GM19455 (cell line): ENCODE measurements around the gene CMSS1.

Experiments used
- ATAC-seq: cut with Tn5 transposase; IDR thresholded peaks from one replicate; pipeline ENCODE4 v1.9.1; 2021; ENCODE audit not compliant: unreplicated experiment

CMSS1 gene

DNA sequence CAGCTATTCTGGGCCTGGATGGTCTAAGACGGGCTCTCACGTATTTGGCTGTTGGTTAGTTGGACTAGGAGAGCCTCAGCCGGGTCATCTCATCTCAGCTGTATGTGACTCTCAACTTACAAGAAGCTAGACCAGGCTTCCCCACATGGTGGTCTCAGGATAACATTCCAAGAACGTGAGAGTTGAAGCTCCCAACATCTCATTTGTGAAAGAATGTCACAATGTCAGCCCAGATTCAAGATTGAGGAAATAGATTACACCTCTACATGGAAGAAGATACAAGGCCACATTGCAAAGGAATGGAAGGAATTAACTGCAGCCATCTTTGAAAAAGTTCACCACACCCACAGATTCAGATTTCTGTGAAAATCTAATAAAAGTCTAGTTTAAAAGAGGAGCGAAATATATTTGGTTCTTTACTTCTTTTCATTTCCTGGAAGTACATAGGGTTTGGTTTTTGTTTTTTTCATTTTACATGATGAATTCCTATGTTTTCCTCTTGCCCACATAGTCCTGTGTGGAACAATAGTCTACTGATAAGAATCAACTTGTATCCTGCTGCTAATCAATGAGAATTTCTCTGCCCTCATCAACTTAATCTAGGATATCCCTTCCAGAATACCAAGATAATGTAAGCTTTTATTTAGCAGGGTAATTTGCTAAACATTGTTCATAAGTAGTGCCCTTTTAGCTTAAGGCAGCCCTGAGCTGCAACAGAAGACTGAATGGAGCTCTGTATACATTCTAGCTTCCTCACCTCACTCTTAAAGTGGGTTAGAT is 116.5 kb downstream of the CMSS1 start:
- ATAC-seq: no peak

DNA sequence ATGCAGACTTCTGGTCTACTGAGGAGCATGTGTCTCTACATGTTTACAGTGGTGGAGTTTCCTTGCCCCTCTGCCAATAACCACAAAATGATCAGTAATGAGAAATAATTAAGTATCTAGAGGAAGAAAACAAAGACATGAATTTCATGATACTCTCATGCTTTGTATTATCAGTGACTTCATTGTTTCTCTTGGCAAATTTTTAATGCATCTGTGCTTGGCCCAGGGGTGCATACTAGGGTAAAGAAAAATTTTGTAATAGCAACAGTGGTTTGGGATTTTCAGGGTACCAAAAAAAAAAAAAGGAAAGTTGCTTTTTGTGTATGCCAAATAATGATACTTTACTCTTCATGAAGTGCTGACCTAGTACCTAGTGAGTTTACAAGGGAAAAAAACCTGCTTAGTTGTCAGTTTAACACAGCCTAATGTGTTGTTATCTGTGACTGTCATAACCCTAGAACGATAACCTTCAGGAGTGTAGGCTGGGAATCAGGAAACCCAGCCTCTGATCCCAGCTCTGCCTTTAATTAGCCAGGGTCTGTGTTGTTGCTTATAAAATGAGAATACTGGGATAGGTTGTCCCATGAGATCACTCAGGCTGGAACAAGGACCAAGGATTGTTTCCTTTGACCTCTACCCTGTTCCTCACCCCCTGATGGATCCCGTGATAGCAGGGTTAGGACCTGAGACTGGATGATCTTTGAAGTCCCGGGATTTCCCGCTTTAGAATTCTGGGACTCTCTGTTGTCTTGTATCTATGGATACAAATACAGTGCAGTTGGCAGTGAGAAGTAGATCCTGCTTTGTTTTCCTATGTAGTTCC is 117.5 kb downstream of the CMSS1 start:
- no peak for ATAC-seq

DNA sequence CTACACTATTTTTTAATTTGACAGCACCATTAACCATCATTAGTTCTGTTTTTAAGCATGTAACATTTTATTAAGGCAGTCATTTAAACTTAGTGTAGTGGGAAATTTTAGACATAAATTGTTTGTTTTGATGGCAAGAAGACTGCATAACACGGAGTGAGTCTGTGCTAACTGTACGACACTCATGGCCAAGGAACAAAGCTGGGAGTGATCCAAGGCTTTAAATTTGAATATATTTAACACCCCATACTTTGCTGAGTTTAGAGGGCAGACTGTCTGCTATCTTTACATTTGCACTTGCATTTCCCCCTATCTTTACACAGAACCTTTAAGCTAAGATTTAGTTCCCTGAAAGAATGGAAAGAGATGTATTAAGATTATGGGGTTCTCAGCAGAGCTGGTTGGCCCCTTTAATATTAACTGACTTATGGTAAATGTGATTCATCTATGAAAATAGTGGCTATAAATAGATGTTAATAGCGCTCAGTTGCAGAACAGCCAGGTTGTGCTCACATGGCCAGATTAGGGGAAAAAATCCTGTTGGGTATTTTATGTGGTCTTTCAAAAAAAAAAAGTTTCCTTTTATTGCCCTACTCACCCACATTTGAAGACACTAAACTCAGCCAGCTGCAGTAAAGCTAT is 120.7 kb downstream of the CMSS1 start:
- no peak for ATAC-seq

DNA sequence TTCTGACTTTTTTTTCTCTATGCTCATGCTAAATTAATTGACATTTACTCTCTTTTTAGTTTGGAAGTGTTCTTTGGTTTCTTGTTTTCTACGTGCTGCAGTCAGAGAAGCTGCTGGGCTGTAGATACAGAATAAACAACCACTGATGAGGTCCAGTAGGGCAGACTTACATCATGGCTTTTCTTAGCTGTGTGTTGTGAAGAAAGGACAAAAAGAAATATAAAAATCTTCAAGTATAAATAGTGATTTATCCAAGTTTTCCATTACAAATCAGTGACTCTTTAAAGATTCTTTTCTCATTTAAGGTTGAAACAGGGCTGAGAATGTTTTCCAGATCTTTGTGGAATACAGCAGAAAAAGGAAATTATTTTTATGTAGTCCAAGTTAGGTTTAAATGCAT is 122.2 kb downstream of the CMSS1 start:
- ATAC-seq: no peak

- ATAC-seq: no peak
These were observed 122.7 kb downstream of the CMSS1 start for GRCh38 chr3:99940350-99940749.

- ATAC-seq: no peak
These were observed 123.5 kb downstream of the CMSS1 start for GRCh38 chr3:99941211-99941610.

- no peak for ATAC-seq
These were observed 126.5 kb downstream of the CMSS1 start for GRCh38 chr3:99943931-99944761.

- no peak for ATAC-seq
These were observed 127.8 kb downstream of the CMSS1 start for GRCh38 chr3:99945328-99945995.

DNA sequence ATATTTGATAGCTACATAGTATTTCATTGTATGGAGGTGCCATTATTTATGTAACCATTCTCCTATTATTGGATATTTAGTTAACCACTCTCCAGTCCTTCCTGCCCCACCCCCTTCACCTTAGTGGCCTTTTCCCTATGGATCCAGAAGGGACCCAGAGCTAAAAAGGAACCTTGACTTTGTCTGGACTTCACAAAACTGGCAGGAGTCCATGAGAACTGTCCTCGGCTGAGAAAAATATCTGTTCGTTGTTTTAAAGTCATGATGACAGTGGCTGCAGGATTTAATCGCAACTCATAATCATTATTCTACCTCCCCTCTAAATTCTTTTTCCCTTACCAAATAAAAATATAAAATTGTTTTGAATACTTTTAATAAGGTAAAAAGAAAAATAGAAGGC is 129.7 kb downstream of the CMSS1 start:
- ATAC-seq: no peak

GRCh38 chr3:99948467-99949089 is 130.9 kb downstream of the CMSS1 start:
- ATAC-seq: no peak

DNA sequence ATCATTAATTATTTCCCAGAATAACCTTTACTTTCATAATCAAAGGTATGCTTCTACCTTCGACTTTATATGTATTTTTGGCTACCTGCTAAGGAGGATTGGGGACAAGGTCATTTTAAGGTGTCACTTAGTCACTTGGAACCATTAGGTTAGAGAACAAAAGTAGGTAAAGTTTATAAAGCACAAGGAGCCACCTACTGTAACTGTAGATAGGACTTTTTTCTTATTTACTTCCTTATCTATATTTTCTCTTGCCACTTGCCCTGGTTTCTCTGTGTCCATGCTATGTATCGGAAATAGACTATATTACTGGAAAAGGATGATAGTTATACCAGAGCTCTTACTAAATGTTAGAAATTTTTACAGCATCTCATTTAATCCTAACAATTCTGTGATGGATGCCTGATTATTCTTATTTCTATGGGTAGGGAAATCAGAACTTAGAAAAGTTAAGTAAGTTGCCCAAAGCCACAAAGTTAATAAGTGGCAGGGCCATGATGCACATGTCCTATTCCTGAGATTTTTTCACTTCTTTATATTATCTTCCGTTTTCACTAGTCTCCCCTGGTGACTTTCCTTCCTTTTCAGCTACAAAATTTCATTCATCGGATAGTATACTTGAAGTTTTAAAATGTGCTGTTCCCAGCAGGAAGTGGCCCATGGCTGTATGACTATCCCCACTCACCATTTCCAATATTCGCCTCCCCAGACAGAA is 132.5 kb downstream of the CMSS1 start:
- no peak for ATAC-seq

DNA sequence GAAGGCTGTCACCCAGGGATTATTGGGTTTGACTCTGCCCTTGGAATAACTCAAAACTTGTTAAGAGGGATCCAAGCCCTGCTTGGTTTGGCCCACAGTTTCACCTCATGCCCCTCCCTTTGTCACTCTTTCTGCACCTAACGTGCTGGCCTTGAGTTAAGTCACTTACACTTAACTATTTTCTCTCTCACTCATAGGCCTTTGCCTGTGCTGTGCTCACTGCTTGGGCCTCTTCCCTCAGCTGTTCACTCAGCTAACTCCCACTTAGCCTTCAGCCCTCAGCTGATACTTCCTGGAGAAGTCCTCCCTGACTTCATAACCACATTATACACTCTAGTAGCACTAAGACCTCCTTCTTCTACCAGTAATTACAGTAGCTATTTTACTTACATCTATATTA is 133.3 kb downstream of the CMSS1 start:
- no peak for ATAC-seq

GRCh38 chr3:99951701-99952100 is 134.0 kb downstream of the CMSS1 start:
- no peak for ATAC-seq

DNA sequence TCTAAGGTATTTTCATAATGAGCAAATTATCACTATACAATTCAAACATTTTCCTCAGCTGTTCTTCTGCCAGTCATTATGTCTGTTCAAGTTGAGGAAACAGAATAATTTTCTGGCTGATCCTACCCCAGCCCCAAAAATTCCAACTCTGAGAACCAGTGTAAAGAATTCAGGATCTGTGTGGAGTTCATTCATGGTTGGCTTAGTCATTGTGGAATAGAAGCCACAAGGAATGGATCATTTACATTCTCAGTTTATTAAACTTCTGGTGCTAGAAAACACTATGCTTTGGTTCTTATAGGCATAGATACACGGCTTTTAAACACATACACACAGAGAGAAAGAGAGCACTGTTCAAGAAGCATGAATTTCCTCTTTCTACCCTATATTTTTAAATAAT is 134.6 kb downstream of the CMSS1 start:
- ATAC-seq: no peak

DNA sequence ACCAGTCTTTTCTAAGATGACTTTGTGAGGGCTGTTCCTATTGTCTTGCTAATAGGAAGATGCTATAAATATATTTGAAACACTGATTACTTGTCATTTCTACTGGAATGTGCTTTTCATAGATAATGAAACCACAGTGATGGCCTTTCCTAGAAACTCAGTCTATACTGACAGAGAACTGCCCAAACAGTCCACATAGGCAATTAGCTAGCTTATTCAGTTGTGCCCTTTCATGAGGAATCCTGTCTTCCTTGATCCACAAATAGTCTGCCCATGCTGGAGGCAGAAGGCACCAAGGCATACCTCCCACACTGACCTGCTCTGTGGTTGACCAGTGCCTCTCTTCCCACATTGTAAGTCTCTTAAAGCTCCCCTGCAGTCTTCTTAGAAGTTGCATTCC is 135.9 kb downstream of the CMSS1 start:
- ATAC-seq: no peak

DNA sequence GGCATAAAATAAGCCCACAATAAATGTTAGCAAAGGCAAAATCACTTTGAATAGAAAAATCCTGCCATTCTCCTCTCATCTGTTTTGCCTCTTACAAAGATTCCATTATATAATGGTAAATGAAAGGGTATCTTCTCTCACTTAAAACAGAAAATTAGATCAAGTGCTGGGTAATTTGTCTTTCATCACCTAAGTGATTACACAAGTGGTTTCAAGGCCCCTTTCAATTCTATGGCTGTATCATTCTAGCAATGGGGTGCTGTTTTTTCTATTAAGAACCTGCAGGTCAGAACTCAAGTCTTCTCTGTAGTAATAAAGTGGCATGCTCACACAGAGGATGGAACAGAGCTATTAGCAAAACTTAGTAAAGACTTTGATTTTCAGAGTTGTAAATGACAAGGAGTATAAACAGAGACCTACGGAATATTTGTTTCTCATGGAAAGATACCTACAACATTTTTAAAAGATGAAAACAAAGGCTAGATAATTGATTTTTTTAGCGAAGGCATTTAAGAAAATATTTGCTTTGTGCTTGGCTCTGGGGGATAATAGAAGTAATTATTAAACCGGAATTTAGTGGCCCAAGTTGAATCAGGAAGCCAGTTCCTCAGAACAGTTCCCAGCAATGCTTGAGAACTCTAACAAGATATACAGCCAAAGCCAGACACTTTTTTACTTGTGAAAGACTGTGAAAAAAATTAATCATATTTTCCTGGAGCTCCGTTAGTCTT is 137.4 kb downstream of the CMSS1 start:
- ATAC-seq: no peak

- no peak for ATAC-seq
These were observed 138.3 kb downstream of the CMSS1 start for GRCh38 chr3:99955773-99956562.
